HG02973 (cell line): ENCODE measurements around the gene KRTAP20-4.

Source experiments
- ATAC-seq: cut with Tn5 transposase; IDR thresholded peaks from one replicate; pipeline ENCODE4 v1.9.1; 2021; ENCODE audit warnings: moderate library complexity; ENCODE audit not compliant: unreplicated experiment

The KRTAP20-4 gene

DNA sequence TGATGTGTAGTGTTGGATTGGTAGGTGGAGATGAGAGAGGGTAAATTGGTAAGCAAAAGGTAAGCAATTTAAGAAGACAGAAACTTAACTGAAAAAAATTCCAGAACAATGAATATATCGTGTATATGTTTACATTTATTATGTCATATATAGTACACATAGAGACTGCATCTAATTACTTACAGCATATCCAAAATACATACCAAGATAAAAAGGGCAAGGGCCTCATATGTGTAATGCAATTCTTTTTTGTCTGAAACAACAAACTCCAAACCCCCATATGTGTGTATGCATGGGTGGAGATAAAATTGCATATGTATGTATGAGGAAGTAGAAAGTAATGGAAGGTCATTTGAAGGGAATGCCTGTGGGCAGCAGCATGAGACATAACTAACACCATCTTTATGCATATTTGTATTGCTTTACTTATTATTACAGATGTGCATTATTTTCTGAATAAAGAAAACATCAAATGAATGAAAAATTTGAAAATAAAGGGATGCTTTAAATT lies 26.5 kb downstream of the KRTAP20-4 start:
- ATAC-seq = no peak

DNA sequence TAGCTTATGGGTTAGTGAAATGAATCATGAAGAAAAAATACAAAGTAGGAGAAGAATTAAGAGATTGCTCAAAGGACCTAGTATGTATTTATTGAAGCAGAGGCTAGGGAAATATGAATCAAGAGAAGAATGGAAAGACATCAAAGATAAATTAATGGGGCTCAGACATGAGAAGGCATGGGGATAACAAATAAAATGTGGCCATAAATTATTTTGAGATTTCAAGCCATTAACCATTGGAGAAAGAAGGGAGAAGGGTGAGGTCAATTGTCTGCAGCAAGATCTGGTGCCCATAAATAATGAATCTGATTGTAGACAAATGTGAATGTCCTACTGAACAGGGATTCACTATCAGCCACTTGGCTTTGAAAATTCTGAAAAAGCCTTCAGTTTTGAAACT lies 32.5 kb downstream of the KRTAP20-4 start:
- no peak for ATAC-seq

DNA sequence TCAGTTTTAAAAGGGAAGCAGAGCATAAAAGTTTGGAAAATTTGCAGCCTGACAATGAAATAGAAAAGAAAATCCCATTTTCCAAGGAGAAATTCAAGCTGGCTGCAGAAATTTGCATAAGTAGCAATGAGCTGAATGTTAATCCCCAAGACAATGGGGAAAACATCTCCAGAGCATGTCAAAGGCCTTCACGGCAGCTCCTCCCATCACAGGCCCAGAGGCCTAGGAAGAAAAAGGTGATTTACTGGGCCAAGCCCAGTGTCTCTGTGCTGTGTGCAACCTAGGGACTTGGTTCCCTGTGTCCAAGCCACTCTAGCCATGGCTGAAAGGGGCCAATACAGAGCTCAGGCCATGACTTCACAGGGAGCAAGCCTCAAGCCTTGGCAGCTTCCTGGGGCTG lies 48.3 kb downstream of the KRTAP20-4 start:
- no peak for ATAC-seq
